ES-I3 (cell line): ENCODE data around the gene HMOX1.

Experiments
- H3K36me3 ChIP-seq: 2 replicates; pipeline ENCODE4 v1.6.1; 2013; ENCODE audit warnings: mild to moderate bottlenecking, low read length, control low read depth, moderate library complexity; ENCODE audit not compliant: insufficient read depth
- H3K4me1 ChIP-seq: 2 replicates; pipeline ENCODE4 v1.6.1; 2013; ENCODE audit warnings: mild to moderate bottlenecking, control low read depth, low read length; ENCODE audit not compliant: insufficient read depth
- H3K9ac ChIP-seq: 2 replicates; pipeline ENCODE4 v1.6.1; 2013; ENCODE audit warnings: low read depth, mild to moderate bottlenecking, low read length, moderate library complexity
- H3K9me3 ChIP-seq: 2 replicates; pipeline ENCODE4 v1.6.1; 2013; ENCODE audit warnings: mild to moderate bottlenecking, low read length, moderate library complexity; ENCODE audit not compliant: control insufficient read depth, insufficient read depth

The HMOX1 gene

DNA sequence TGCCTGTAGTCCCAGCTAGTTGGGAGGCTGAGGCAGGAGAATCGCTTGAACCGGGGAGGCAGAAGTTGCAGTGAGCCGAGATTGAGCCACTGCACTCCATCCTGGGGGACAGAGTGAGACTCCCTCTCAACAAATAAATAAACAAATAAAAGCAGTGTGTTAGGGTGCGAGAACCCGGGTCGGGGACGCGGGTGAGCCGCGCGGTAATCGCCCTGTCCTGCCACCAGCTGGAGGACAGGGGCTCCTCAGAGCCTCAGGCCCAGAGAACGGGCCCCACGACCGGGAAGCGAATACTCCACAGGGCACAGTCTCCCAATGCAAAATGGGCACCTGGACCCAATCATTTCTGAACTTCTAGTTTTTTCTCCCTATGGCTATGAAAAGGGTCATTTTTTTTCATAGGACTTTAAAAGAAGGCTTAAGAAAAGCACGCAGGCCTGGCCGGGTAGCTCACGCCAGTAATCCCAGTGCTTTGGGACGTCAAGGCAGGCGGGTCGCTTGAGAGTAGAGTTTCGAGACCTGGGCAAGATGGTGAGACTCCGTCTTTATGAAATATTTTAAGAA lies 18.3 kb downstream of the HMOX1 start:
- H3K4me1 ChIP-seq, result peaks cover 14% of the 10 kb centered on the region

DNA sequence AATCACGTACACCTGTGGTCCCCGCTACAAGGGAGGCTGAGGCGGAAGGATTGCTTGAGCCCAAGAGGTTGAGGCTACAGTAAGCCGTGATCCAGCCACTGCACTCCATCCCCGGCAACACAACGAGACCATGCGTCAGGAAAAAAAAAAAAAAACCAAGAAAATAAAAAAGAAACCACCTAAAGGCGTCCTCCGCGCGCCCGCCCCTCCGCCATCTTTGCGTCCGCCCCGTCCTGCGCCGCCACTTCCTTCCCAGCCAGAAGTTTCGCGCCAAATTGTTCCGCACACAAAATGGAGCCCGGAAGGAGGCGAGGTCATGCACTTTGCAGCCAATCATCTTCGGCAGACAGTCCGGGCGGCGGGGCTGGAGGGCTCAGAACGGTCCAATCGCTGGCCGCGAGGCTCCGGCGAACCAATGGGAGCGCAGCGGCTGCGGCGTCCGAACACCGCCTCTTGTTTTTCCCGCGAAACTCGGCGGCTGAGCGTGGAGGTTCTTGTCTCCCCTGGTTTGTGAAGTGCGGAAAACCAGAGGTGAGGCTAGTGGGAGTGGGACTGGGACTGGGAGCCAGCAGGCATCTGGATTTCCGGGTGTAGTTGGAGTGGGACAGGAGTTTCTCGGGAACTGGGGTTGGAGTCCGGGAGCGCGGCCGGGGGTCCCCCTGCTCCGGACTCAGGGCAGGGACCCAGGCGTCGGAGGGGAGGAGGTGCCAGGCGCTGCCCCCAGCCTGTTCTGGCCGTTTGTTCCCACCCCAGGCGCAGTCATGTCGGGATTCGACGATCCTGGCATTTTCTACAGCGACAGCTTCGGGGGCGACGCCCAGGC lies 19.0 kb downstream of the HMOX1 start, which contains the start of gene MCM5:
Gene MCM5, plus strand, starts transcription at position 463 of the 823 bp plus-strand sequence. Its CDS starts 299 bp downstream, at position 762.
- H3K9me3 ChIP-seq, result no peaks in the 10 kb centered on the region
- peaks cover 14% of the 10 kb centered on the region for H3K4me1 ChIP-seq
- peaks cover 24% of the 10 kb centered on the region for H3K36me3 ChIP-seq
- H3K9ac ChIP-seq, result peak within 1 kb of the TSS; percentile 84

More for the DNA sequence above, 18.3 kb downstream of the HMOX1 start:
- no peaks in the 10 kb centered on the region for H3K9me3 ChIP-seq
- peak overlapping the region; percentile 84 for H3K9ac ChIP-seq
- H3K36me3 ChIP-seq, result peaks cover 18% of the 10 kb centered on the region

DNA sequence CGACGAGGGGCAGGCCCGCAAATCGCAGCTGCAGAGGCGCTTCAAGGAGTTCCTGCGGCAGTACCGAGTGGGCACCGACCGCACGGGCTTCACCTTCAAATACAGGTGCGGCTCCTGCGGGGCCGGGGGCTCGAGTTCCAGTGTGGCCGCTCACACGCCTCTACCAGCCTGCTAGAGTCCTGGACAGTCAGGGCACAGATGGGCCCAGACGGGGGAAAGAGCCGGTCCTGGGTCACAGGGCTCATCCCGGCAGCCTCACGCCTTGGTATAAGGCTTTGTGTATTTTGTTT lies 19.6 kb downstream of the HMOX1 start:
- no peaks in the 10 kb centered on the region for H3K9me3 ChIP-seq
- peaks cover 14% of the 10 kb centered on the region for H3K4me1 ChIP-seq
- H3K9ac ChIP-seq, result peak overlapping the region; percentile 84
- H3K36me3 ChIP-seq, result peaks cover 24% of the 10 kb centered on the region

DNA sequence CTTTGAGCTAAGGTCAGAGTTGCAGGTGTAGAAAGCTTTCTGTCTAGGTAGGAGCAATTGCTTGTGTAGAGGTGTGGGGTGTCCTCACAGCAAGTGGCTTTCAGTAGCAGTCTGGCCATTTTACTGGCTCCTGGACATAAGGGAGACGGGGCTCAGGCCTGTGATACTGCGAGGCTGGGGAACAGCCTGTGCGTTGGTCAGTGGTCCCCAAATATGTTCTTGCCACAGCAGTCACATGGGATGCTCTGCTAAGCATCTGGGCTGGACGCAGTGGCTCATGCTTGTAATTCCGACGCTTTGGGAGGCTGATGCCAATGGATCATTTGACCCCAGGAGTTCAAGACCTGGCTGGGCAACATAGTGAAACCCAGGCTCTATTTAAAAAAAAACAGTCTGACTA lies 21.0 kb downstream of the HMOX1 start:
- Histone ChIP-seq H3K36me3 (peaks cover 26% of the 10 kb centered on the region), H3K9ac (no peak overlapping the region), H3K4me1 (peaks cover 14% of the 10 kb centered on the region), H3K9me3 (no peaks in the 10 kb centered on the region)

DNA sequence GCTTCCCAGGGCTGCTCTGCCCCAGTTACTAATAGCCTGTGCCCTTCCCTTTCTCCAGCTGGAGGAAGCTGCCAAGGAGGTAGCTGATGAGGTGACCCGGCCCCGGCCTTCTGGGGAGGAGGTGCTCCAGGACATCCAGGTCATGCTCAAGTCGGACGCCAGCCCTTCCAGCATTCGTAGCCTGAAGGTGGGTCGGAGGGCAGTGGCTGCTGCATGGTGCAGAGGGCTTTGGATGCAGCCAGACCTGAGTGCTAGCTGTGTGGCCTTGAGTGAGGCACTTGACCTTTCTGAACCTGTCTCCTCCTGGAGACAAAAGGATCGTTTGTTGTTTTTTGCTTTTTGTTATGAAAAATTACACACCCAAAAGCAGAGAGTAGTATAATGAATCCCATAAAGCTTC lies 22.5 kb downstream of the HMOX1 start:
- H3K36me3 ChIP-seq, result peaks cover 37% of the 10 kb centered on the region
- H3K9me3 ChIP-seq, result no peaks in the 10 kb centered on the region
- H3K4me1 ChIP-seq, result peaks cover 10% of the 10 kb centered on the region; the same call in 1 of the 2 replicates
- no peak overlapping the region for H3K9ac ChIP-seq

DNA sequence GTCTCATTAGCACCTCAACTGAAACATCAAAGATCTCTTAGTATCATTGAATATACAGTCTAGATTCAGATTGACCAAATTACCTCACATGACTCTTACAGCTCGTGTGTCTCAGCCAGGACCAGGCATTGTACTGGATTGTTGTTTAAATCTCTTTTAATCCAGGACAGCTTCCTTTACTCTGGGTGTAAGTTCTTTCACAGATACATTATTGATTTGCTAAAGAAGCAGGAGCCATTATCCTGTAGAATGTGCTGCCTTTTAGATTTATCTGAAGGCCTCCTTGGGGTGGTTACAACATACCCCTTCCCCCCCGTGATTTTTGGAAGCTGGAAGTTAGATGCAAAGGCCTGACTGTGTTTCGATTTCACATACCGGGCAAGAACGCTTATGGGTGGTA lies 23.3 kb downstream of the HMOX1 start:
- Histone ChIP-seq H3K9me3 (no peaks in the 10 kb centered on the region), H3K4me1 (peaks cover 10% of the 10 kb centered on the region; the same call in 1 of the 2 replicates), H3K36me3 (peaks cover 41% of the 10 kb centered on the region), H3K9ac (no peak overlapping the region)

DNA sequence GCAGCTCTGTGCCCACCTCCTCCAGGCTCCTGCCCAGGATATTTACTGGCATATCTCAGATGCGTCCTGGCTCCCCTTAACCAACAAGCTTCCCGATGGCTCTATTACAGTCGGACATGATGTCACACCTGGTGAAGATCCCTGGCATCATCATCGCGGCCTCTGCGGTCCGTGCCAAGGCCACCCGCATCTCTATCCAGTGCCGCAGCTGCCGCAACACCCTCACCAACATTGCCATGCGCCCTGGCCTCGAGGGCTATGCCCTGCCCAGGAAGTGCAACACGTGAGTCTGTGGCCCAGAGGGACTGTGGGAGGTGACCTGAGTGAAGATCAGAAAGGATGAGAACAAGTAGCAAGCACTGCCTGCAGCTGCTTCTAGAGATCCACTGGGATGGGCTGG lies 25.5 kb downstream of the HMOX1 start:
- Histone ChIP-seq H3K36me3 (peaks cover 52% of the 10 kb centered on the region), H3K4me1 (peaks cover 5% of the 10 kb centered on the region; the same call in 1 of the 2 replicates), H3K9me3 (no peaks in the 10 kb centered on the region), H3K9ac (no peak overlapping the region)

DNA sequence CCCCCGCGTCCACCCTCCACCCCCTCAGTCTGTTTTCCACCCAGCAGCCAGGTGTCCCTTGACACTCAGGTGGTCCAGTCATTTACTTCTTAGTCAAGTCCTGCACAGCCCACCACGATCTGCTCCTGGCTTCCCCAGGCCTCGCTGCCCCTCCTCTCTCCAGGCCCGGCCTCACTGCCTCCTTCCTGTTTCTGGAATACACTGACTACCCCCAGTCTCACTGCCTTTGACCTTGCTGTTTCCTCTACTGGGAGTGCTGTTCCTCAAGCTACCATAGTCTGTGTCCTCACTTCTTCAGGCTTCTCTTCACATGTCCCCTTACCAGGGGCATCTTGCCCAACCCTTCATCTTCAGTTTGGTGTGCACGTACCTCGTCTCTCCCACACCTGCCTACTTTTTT lies 26.5 kb downstream of the HMOX1 start:
- Histone ChIP-seq H3K4me1 (no peaks in the 10 kb centered on the region), H3K9me3 (no peaks in the 10 kb centered on the region), H3K9ac (no peak overlapping the region), H3K36me3 (peaks cover 54% of the 10 kb centered on the region)

DNA sequence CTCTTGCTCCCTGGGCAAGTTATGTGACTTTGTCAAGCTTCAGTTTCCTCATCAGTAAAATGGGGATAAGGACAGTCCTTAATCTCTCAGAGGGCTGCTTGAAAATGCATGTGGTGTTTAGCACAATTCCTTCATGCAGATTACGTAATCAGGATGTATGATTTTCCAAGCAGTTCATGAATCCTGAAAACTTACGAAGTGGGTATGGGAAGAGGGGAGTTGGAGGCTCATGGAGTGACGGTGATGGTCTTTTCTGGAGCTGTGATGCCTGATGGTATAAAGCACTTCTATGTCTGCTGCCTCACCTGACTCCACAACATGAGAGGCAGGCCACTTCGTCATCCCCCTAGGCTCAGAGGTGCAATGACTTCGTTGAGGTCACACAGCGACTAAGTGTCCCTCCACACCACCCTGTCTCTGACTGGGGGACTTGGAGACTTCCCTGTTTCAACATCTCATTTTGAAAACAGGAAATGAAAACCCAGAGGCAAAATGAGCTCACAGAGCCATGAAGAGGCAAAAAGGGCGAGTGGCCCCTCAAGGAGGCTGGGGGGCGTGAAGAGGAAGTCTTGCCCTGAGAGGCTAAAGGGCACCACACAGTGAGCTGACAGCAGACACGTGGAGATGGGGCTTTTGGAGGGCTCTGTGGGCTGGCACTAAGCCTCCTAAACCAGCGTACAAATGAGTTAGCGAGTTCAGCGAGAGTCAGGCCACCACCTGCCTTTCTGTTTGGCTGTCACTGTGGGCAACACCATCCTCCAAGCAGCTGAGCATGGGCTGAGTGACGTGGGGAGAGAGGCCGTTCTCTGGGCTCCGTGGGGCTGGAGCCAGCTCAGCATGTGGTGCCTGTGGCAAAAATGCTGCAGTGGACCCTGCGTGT lies 29.1 kb downstream of the HMOX1 start:
- Histone ChIP-seq H3K36me3 (peaks cover 52% of the 10 kb centered on the region), H3K4me1 (no peaks in the 10 kb centered on the region), H3K9ac (no peak overlapping the region), H3K9me3 (no peaks in the 10 kb centered on the region)

DNA sequence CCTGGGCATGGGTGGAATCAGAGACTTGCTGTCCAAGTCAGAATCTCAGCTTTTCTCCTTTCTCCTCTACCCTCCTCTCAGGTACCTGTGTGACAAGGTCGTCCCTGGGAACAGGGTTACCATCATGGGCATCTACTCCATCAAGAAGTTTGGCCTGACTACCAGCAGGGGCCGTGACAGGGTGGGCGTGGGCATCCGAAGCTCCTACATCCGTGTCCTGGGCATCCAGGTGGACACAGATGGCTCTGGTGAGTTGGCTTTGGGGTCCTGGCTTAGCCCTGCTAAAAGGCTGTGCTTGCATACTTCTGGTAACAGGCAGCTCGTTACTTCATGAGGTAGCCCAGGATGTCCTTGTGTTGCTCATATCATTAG lies 29.8 kb downstream of the HMOX1 start:
- Histone ChIP-seq H3K9ac (no peak overlapping the region), H3K4me1 (no peaks in the 10 kb centered on the region), H3K9me3 (no peaks in the 10 kb centered on the region), H3K36me3 (peaks cover 56% of the 10 kb centered on the region)

DNA sequence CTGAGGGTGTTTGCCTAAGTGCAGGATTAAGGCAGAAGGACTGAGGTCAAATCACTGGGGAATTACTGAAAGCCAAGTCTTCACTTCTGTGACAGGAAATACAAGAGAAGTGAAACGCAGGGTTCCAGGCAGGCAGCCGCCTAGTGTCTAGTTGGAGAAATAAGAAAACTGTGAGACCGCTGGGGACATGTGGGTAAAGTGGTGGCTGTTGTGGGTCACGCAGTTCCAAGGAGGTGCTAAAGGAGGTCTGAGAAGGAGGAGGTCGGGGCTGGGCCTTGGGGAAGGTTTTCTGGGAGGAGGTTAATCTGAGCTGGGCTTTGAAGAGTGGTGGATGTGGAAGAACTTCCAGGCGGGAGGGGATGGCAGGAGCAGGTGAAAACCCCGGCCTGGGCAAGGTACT lies 30.2 kb downstream of the HMOX1 start:
- no peaks in the 10 kb centered on the region for H3K4me1 ChIP-seq
- no peaks in the 10 kb centered on the region for H3K9me3 ChIP-seq
- peaks cover 61% of the 10 kb centered on the region for H3K36me3 ChIP-seq
- H3K9ac ChIP-seq, result no peak overlapping the region

DNA sequence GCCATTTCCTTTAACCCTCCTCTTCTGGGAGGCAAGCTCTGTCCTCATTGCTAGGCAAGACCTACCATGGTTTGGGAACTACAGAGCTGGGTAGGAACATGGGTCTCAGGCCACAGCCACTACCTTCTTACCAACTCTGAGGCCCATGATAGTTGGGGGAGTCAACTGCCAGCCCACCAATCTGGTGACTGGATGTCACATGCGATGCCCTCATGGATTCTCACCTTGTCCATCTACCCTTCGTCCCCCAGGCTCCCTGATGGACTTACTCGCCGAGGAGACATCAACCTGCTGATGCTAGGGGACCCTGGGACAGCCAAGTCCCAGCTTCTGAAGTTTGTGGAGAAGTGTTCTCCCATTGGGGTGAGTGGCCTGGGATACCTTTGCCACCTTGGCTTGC lies 32.7 kb downstream of the HMOX1 start:
- no peak overlapping the region for H3K9ac ChIP-seq

DNA sequence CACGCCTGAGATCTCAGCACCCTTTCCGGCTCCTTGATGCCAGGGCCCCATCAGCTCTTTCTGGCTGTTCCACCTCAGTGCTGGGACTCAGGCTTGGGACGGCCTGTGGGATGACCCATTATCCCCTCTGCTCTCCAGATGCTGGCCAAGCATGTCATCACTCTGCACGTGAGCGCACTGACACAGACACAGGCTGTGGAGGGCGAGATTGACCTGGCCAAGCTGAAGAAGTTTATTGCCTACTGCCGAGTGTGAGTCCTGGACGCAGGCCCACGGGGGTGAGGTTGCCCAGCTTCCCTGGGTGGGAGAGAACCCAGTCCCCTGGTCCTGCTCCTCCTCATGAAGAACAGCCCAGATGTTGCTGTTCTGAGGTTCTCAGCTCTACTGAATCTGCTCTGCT lies 36.7 kb downstream of the HMOX1 start:
- H3K36me3 ChIP-seq, result peaks cover 54% of the 10 kb centered on the region
- H3K4me1 ChIP-seq, result no peaks in the 10 kb centered on the region
- H3K9ac ChIP-seq, result no peak overlapping the region
- no peaks in the 10 kb centered on the region for H3K9me3 ChIP-seq

More for the DNA sequence above, 32.7 kb downstream of the HMOX1 start:
- Histone ChIP-seq H3K4me1 (no peaks in the 10 kb centered on the region), H3K9me3 (no peaks in the 10 kb centered on the region), H3K36me3 (peaks cover 53% of the 10 kb centered on the region)

DNA sequence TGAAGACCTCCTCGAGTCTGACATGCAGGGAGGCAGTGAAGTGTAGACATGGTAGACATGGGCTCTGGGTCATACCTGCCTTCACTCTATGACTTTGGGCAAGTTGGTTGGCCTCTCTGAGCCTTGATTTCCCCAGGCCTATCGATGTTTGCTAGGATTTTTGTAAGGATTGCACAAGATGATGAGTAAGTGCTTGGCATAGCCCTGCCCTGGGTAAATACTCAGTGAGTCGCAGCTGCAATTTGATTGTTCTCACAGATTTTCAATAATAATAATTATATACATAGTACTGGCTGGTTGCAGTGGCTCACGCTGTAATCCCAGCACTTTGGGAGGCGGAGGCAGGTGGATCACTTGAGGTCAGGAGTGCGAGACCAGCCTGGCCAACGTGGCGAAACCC lies 37.2 kb downstream of the HMOX1 start:
- no peaks in the 10 kb centered on the region for H3K9me3 ChIP-seq
- no peak overlapping the region for H3K9ac ChIP-seq
- no peaks in the 10 kb centered on the region for H3K4me1 ChIP-seq
- H3K36me3 ChIP-seq, result peaks cover 59% of the 10 kb centered on the region
